K562 (cell line): ENCODE data around the gene CCDC116. TPM values are rescaled to one million over a fixed set of nuclear protein-coding genes. Genes with fewer than 3 reads are reported as not detected.
A peak's percentile ranks its signal among the peaks of the same experiment; 100 is the strongest.

ENCODE experiments used
- ATAC-seq: fragments of 200-7000 bp; cut with Tn5 transposase; 3 replicates; pipeline ENCODE4 v1.9.1; 2020; ENCODE audit warnings: moderate library complexity
- BruUV-seq: library from RNA; stranded (reverse); fragments of 400-500 nt; replicated peaks from 2 replicates; lab custom pipeline; 2021; lab: Mats Ljungman, UMichigan
- CTCF ChIA-PET: fragments of 300-600 bp; formaldehyde crosslinking; extraction: SDS; loops from one replicate; lab custom pipeline; 2021; ENCODE audit warnings: low intra/inter-chr PET ratio; lab: Yijun Ruan, JAX
- POLR2A ChIA-PET: fragments of 300-600, 350-650 bp; sonication (Branson Sonifier 250); formaldehyde crosslinking; extraction: SDS; loops from one replicate; lab custom pipeline; 2021; ENCODE audit warnings: antibody characterized with exemption, inconsistent platforms; lab: Yijun Ruan, JAX
- DNase-seq, 4 experiments: peaks; one replicate each; pipeline versions ENCODE4 v3.0.0 to v3.0.0-alpha.2; 2011 to 2018; ENCODE audit warnings: low spot score in 3 of 4, mixed read lengths in 3 of 4; ENCODE audit errors: extremely low read depth in 1 of 4
- FAIRE-seq: peaks from 2 replicates; lab custom pipeline; 2011; peaks lifted over from hg19 to GRCh38; lab: Jason Lieb, UNC
- H2AFZ ChIP-seq: 2 replicates; pipeline ENCODE4 v1.6.0; 2011; ENCODE audit warnings: low read depth, low read length, control low read depth, inconsistent platforms
- H3K27ac ChIP-seq: fragments of 200-600 bp; 3 replicates; pipeline ENCODE4 v1.8.0; 2011; ENCODE audit warnings: low read depth, mild to moderate bottlenecking, control low read depth, inconsistent platforms, low read length, moderate library complexity, mixed read lengths; ENCODE audit errors: extremely low read depth
- H3K27me3 ChIP-seq, 2 experiments: fragments of 300-600 bp in 1 of 2; 2 replicates in 1 of 2; 3 replicates in 1 of 2; pipeline versions ENCODE4 v1.6.0 to v1.8.0; 2011; ENCODE audit warnings: inconsistent platforms in 2 of 2, low read length in 2 of 2, mild to moderate bottlenecking in 1 of 2, mixed read lengths in 1 of 2, moderate library complexity in 1 of 2; ENCODE audit not compliant: control insufficient read depth in 2 of 2, insufficient read depth in 2 of 2
- H3K36me3 ChIP-seq: fragments of 300-600 bp; 3 replicates; pipeline ENCODE4 v1.8.0; 2011; ENCODE audit warnings: mild to moderate bottlenecking, low read length, inconsistent platforms; ENCODE audit not compliant: control insufficient read depth, insufficient read depth
- H3K4me1 ChIP-seq, 2 experiments: fragments of 200-600 bp in 1 of 2; replicated peaks in 1 of 2; 2 replicates in 1 of 2; 3 replicates in 1 of 2; pipeline versions ENCODE4 v1.5.1 to v1.8.0; 2011; ENCODE audit warnings: inconsistent platforms in 2 of 2, low read length in 2 of 2, mild to moderate bottlenecking in 1 of 2, mixed read lengths in 1 of 2, moderate library complexity in 1 of 2; ENCODE audit not compliant: control insufficient read depth in 2 of 2, insufficient read depth in 2 of 2
- H3K4me2 ChIP-seq: 2 replicates; pipeline ENCODE4 v1.6.1; 2011; ENCODE audit warnings: low read length, control low read depth, inconsistent platforms, mixed read lengths; ENCODE audit not compliant: insufficient read depth
- H3K4me3 ChIP-seq: fragments of 200-600 bp; sonication (generic), shearing (Covaris generic); 2 replicates; pipeline ENCODE4 v1.5.1; 2016; ENCODE audit warnings: control low read depth, inconsistent platforms
- H3K79me2 ChIP-seq: fragments of 200-600 bp; 3 replicates; pipeline ENCODE4 v1.8.0; 2011; ENCODE audit warnings: low read length, inconsistent platforms; ENCODE audit not compliant: control insufficient read depth, insufficient read depth
- H3K9ac ChIP-seq, 2 experiments: 2 replicates each; pipeline versions ENCODE4 v1.6.0 to v1.6.1; 2011; ENCODE audit warnings: low read depth in 2 of 2, low read length in 2 of 2, control low read depth in 1 of 2, inconsistent platforms in 1 of 2, mild to moderate bottlenecking in 1 of 2, mixed read lengths in 1 of 2; ENCODE audit not compliant: insufficient read depth in 1 of 2
- H3K9me1 ChIP-seq: one replicate; pipeline ENCODE4 v1.6.0; 2011; ENCODE audit warnings: inconsistent platforms, mild to moderate bottlenecking, low read length, moderate library complexity; ENCODE audit not compliant: control insufficient read depth, insufficient read depth
- H3K9me3 ChIP-seq: replicated peaks from 2 replicates; pipeline ENCODE4 v1.5.1; 2011; ENCODE audit warnings: low read depth, low read length, inconsistent platforms; ENCODE audit not compliant: control insufficient read depth, insufficient read depth
- H4K20me1 ChIP-seq: replicated peaks from 2 replicates; pipeline ENCODE4 v1.6.1; 2011; ENCODE audit warnings: low read length, inconsistent platforms, mixed read lengths; ENCODE audit not compliant: control insufficient read depth, insufficient read depth
- ATF7 ChIP-seq: fragments of 450-650 bp; IDR thresholded peaks from 2 replicates; pipeline ENCODE4 v1.7.1; 2014; ENCODE audit warnings: mild to moderate bottlenecking, moderate library complexity
- FOXK1 ChIP-seq: sonication (generic); formaldehyde crosslinking; IDR thresholded peaks from 2 replicates; pipeline ENCODE4 v1.8.0; 2022; ENCODE audit warnings: missing genetic modification reagents, mild to moderate bottlenecking, borderline replicate concordance
- KDM5B ChIP-seq: fragments of 200-600 bp; sonication (generic); IDR thresholded peaks from 2 replicates; pipeline ENCODE4 v1.6.1; 2012; ENCODE audit warnings: low read depth, mild to moderate bottlenecking, moderate library complexity, low read length, control low read depth, inconsistent platforms; ENCODE audit not compliant: insufficient replicate concordance
- MTA2 ChIP-seq: fragments of 450-650 bp; IDR thresholded peaks from 2 replicates; pipeline ENCODE4 v1.6.1; 2016; ENCODE audit warnings: low read depth
- MYC ChIP-seq, 2 experiments: fragments of 250-450 bp in 1 of 2; sonication (Bioruptor Pico) in 1 of 2; IDR thresholded peaks; 2 replicates each; pipeline versions ENCODE4 v1.5.1 to v1.6.1; 2012 to 2021; ENCODE audit warnings: low read depth in 2 of 2, borderline replicate concordance in 1 of 2, improper control_type of control experiment in 1 of 2, low read length in 1 of 2, mild to moderate bottlenecking in 1 of 2, moderate library complexity in 1 of 2
- POLR2AphosphoS5 ChIP-seq: IDR thresholded peaks from 2 replicates; pipeline ENCODE4 v1.6.1; 2011; ENCODE audit warnings: mild to moderate bottlenecking, low read depth, low read length, moderate library complexity; ENCODE audit not compliant: control insufficient read depth, insufficient read depth
- RFX1 ChIP-seq: fragments of 450-650 bp; IDR thresholded peaks from 2 replicates; pipeline ENCODE4 v1.6.1; 2016; ENCODE audit warnings: mild to moderate bottlenecking, moderate library complexity
- TBP ChIP-seq: optimal IDR thresholded peaks from 2 replicates; pipeline ENCODE3; 2011; ENCODE audit warnings: low read depth, low read length, improper control_type of control experiment
- WGBS: fragments of 100-300 bp; shearing (Covaris generic); methylation state at CpG from one replicate; pipeline ENCODE4 v1.1.6; 2016; ENCODE audit warnings: low coverage, mixed read lengths; ENCODE audit not compliant: insufficient coverage; ENCODE audit errors: missing lambda C conversion rate; 5-methylcytosine and 5-hydroxymethylcytosine counted together
- in situ Hi-C: fragments of 300-500 bp; cut with MboI; formaldehyde crosslinking; loops from 4 replicates; pipeline ENCODE4 v1.15.0; 2018; ENCODE audit warnings: inconsistent platforms, mixed read lengths
- intact Hi-C: fragments of 100-400 bp; cut with micrococcal nuclease; formaldehyde crosslinking; loops from 2 replicates; pipeline ENCODE4 v1.14.2; 2022
- polyA plus RNA-seq, 8 experiments: library from polyadenylated mRNA; depleted of rRNA in 4 of 8; stranded (reverse) in 5 of 8; unstranded in 3 of 8; fragments of >200 nt; fragmentation: Nextera tagmentation in 2 of 8; fragmentation: Illumina TruSeq in 1 of 8; extraction: Ambion mirVana in 2 of 8; extraction: Trizol in 1 of 8; gene quantifications; 2 replicates each; pipeline versions ENCODE4 v1.2.1 to v1.2.3, GENCODE V29; 2011 to 2014; ENCODE audit warnings: inconsistent platforms in 1 of 8, missing spikeins in 1 of 8
- total RNA-seq, 7 experiments: library from RNA; depleted of rRNA in 6 of 7; stranded (reverse); fragments of >200 nt in 6 of 7; fragmentation: Illumina TruSeq in 2 of 7; extraction: Trizol in 2 of 7; gene quantifications; 2 replicates each; pipeline versions ENCODE4 v1.2.1 to v1.2.3, GENCODE V29; 2011 to 2021; ENCODE audit warnings: low replicate concordance in 1 of 7
- TF ChIP-seq, protein P1 (sequence below): sonication (generic); formaldehyde crosslinking; IDR thresholded peaks from 2 replicates; pipeline ENCODE4 v1.9.0; 2022; ENCODE audit warnings: mild to moderate bottlenecking, missing genetic modification reagents
- TF ChIP-seq, protein P2 (sequence below): fragments of 250-450 bp; sonication (Bioruptor Pico); IDR thresholded peaks from 2 replicates; pipeline ENCODE4 v1.8.0; 2022; ENCODE audit warnings: inconsistent platforms, mild to moderate bottlenecking, moderate library complexity, borderline replicate concordance
- TF ChIP-seq, protein P3 (sequence below): fragments of 450-650 bp; formaldehyde crosslinking; IDR thresholded peaks from 2 replicates; pipeline ENCODE4 v1.4.0; 2022; ENCODE audit warnings: missing genetic modification characterization
- TF ChIP-seq, protein P4 (sequence below): sonication (generic); formaldehyde crosslinking; IDR thresholded peaks from 2 replicates; pipeline ENCODE4 v1.8.1; 2023; ENCODE audit warnings: mild to moderate bottlenecking, missing genetic modification reagents

The CCDC116 gene
- total and polyA plus RNA-seq, 9 of the 15 experiments (the other 6 are each of a cell fraction or from before 2014, with no cell fraction given), result 1.6 to 11.3 (median 4.7) TPM

DNA sequence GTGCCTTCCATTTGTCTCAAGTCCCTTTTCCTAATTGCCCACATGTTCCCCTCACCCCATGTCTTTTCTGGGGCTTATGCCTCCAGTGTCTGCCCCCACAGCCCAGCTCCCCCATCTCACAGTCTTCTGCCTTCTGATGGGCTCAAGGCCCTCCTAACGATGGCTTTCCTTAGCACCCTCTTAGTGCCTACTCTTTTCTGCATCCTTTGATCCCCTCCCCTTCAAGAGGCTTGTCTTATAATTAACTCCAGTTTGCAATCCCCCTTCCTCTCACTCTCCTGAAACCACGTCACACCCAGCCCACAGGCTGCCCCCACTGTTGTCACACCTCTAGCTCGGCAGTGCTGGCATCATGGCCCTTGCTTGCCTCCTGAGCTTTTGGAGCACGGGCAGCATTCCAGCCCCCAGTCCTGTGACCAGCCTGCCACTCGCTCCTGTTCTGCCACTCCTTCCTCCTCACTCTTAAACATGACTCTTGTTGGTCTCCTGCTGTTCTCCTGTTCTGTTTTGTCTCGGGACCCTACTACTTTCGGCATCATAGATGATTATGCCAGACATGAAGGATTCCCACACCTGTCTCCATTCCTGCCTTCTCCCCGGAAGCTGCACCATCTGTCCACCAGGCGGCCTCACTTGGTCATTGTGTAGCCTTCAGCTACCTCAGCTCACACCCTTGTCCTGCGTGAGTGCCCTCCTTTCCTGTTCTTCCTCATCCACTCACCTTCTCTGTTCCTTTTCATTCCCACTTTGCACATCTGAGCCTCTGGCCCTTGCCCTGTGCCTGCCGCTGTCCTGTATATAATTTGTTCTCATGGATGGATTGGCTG is 38.9 kb upstream of the CCDC116 start:
- no peaks in the 10 kb centered on the region for H3K9me3 ChIP-seq
- H3K36me3 ChIP-seq, result peaks cover 86% of the 10 kb centered on the region
- FAIRE-seq, result peak; percentile 65
- WGBS, result 66% methylated on average over 11 of the region's 11 CpGs
- H3K4me2 ChIP-seq, result no peak overlapping the region
- H2AFZ ChIP-seq, result no peak overlapping the region
- H4K20me1 ChIP-seq, result peaks cover 56% of the 10 kb centered on the region
- H3K9ac ChIP-seq, result no peak overlapping the region
- H3K27me3 ChIP-seq, result no peaks in the 10 kb centered on the region; a peak in 1 of 5 replicates
- CTCF ChIA-PET, result interaction anchor here (1.3 to 2.3 kb wide), 4 partner anchors 47 to 53 kb away, joined by 4 to 25 read pairs (median 14); partner anchors contain the start of gene SDF2L1
- peak; percentile 89 for ATAC-seq
- peaks cover 12% of the 10 kb centered on the region for H3K9me1 ChIP-seq
- DNase-seq, result peak; percentile 87 to 92 (median 88)
- BruUV-seq, result no TSS peak
- H3K4me1 ChIP-seq, result peaks cover 7 to 12% of the 10 kb centered on the region in 2 experiments; a peak in 4 of 5 replicates
- in situ Hi-C loops (no loop called here), intact Hi-C loops (loop anchor here (1.0 kb wide), 2 partner anchors 48 to 53 kb away; no protein-coding TSS in a partner anchor)
- peaks cover 98% of the 10 kb centered on the region for H3K79me2 ChIP-seq
- no peak overlapping the region for H3K27ac ChIP-seq
- POLR2A ChIA-PET, result interaction anchor here (0.6 to 76.8 kb wide), 5 partner anchors 15 to 1230 kb away, joined by 3 to 4622 read pairs (median 20); partner anchors contain the start of genes CCDC116, PPM1F, SDF2L1 and YDJC
- no peak overlapping the region for H3K4me3 ChIP-seq
- TF ChIP-seq, protein P1, sequence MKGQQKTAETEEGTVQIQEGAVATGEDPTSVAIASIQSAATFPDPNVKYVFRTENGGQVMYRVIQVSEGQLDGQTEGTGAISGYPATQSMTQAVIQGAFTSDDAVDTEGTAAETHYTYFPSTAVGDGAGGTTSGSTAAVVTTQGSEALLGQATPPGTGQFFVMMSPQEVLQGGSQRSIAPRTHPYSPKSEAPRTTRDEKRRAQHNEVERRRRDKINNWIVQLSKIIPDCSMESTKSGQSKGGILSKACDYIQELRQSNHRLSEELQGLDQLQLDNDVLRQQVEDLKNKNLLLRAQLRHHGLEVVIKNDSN, result no peak
- TF ChIP-seq MYC (IDR thresholded peaks at IDR 0.05; ENCODE audit: low read depth, low read length), result 0 out of 2 replicates have a peak, but pooled peaks have one; percentile 28
- no peak for TF ChIP-seq MYC (CRISPR knock-in tag; IDR thresholded peaks at IDR 0.05; ENCODE audit: borderline replicate concordance, low read depth)
- no peak for TF ChIP-seq RFX1
- TF ChIP-seq, protein P2, sequence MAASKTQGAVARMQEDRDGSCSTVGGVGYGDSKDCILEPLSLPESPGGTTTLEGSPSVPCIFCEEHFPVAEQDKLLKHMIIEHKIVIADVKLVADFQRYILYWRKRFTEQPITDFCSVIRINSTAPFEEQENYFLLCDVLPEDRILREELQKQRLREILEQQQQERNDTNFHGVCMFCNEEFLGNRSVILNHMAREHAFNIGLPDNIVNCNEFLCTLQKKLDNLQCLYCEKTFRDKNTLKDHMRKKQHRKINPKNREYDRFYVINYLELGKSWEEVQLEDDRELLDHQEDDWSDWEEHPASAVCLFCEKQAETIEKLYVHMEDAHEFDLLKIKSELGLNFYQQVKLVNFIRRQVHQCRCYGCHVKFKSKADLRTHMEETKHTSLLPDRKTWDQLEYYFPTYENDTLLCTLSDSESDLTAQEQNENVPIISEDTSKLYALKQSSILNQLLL (CRISPR knock-in tag), result peak; percentile 54; the same call in 1 of the 2 replicates
- TF ChIP-seq, protein P3, sequence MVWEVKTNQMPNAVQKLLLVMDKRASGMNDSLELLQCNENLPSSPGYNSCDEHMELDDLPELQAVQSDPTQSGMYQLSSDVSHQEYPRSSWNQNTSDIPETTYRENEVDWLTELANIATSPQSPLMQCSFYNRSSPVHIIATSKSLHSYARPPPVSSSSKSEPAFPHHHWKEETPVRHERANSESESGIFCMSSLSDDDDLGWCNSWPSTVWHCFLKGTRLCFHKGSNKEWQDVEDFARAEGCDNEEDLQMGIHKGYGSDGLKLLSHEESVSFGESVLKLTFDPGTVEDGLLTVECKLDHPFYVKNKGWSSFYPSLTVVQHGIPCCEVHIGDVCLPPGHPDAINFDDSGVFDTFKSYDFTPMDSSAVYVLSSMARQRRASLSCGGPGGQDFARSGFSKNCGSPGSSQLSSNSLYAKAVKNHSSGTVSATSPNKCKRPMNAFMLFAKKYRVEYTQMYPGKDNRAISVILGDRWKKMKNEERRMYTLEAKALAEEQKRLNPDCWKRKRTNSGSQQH (CRISPR knock-in tag), result peak; percentile 37; the same call in 1 of the 2 replicates
- TF ChIP-seq FOXK1 (CRISPR knock-in tag), result no peak
- TF ChIP-seq ATF7, result no peak
- TF ChIP-seq, protein P4, sequence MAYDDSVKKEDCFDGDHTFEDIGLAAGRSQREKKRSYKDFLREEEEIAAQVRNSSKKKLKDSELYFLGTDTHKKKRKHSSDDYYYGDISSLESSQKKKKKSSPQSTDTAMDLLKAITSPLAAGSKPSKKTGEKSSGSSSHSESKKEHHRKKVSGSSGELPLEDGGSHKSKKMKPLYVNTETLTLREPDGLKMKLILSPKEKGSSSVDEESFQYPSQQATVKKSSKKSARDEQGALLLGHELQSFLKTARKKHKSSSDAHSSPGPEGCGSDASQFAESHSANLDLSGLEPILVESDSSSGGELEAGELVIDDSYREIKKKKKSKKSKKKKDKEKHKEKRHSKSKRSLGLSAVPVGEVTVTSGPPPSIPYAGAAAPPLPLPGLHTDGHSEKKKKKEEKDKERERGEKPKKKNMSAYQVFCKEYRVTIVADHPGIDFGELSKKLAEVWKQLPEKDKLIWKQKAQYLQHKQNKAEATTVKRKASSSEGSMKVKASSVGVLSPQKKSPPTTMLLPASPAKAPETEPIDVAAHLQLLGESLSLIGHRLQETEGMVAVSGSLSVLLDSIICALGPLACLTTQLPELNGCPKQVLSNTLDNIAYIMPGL, result peak; percentile 73; the same call in 1 of the 2 replicates
- TF ChIP-seq TBP, result peak; percentile 24
- no peak for TF ChIP-seq MTA2
- peak; percentile 7; the same call in 1 of the 2 replicates for TF ChIP-seq POLR2AphosphoS5
- peak; percentile 51 for TF ChIP-seq KDM5B
